Neural cell (in vitro differentiated cells): ENCODE results near the gene PRKCZ. TPM values are rescaled to one million over a fixed set of nuclear protein-coding genes. Genes with fewer than 3 reads are reported as not detected.

ENCODE experiments used
- H2AFZ ChIP-seq: fragments of 200-600, 300-800 bp; sonication (generic), shearing (Covaris generic); 2 replicates; pipeline ENCODE4 v1.6.0; 2014; ENCODE audit warnings: low read depth, mild to moderate bottlenecking, antibody characterized with exemption, low read length, moderate library complexity
- H3F3A ChIP-seq: fragments of 200-600 bp; shearing (Covaris generic); 2 replicates; pipeline ENCODE4 v1.6.1; 2016; ENCODE audit warnings: mild to moderate bottlenecking, moderate library complexity, mixed read lengths, antibody characterized with exemption, low read length; ENCODE audit not compliant: insufficient read depth, poor library complexity, severe bottlenecking
- H3K27ac ChIP-seq: fragments of 200-600, 300-800 bp; sonication (generic), shearing (Covaris generic); 2 replicates; pipeline ENCODE4 v1.5.1; 2014; ENCODE audit warnings: mild to moderate bottlenecking, low read length, moderate library complexity
- H3K27me3 ChIP-seq: fragments of 300-800, 200-600 bp; sonication (generic), shearing (Covaris generic); 2 replicates; pipeline ENCODE4 v1.6.0; 2014; ENCODE audit warnings: mild to moderate bottlenecking, low read depth, low read length, moderate library complexity; ENCODE audit not compliant: insufficient read depth
- H3K36me3 ChIP-seq: fragments of 300-800, 200-600 bp; sonication (generic), shearing (Covaris generic); 2 replicates; pipeline ENCODE4 v1.5.1; 2014; ENCODE audit warnings: mild to moderate bottlenecking, antibody characterized with exemption, low read length, moderate library complexity; ENCODE audit not compliant: insufficient read depth
- H3K4me2 ChIP-seq: fragments of 300-800, 200-600 bp; sonication (generic), shearing (Covaris generic); 2 replicates; pipeline ENCODE4 v1.6.0; 2014; ENCODE audit warnings: mild to moderate bottlenecking, low read length
- H3K4me3 ChIP-seq: fragments of 300-800, 200-600 bp; sonication (generic), shearing (Covaris generic); 2 replicates; pipeline ENCODE4 v1.5.1; 2014; ENCODE audit warnings: mild to moderate bottlenecking, low read length, moderate library complexity
- H3K79me2 ChIP-seq: fragments of 200-600 bp; shearing (Covaris generic); replicated peaks from 2 replicates; pipeline ENCODE4 v1.6.0; 2014; ENCODE audit warnings: mild to moderate bottlenecking, low read length, moderate library complexity; ENCODE audit not compliant: insufficient read depth
- H3K9ac ChIP-seq: fragments of 300-800, 200-600 bp; sonication (generic), shearing (Covaris generic); 2 replicates; pipeline ENCODE4 v1.6.1; 2016; ENCODE audit warnings: mild to moderate bottlenecking, low read length, mixed read lengths
- H3K9me2 ChIP-seq: fragments of 200-600 bp; shearing (Covaris generic); 2 replicates; pipeline ENCODE4 v1.6.1; 2016; ENCODE audit warnings: mild to moderate bottlenecking, low read length, mixed read lengths; ENCODE audit not compliant: insufficient read depth
- H3K9me3 ChIP-seq: fragments of 200-600, 300-800 bp; sonication (generic), shearing (Covaris generic); 2 replicates; pipeline ENCODE4 v1.6.1; 2016; ENCODE audit warnings: mild to moderate bottlenecking, mixed run types, low read length, moderate library complexity, mixed read lengths
- H4K20me1 ChIP-seq: fragments of 200-600 bp; shearing (Covaris generic); 2 replicates; pipeline ENCODE4 v1.6.1; 2016; ENCODE audit warnings: mild to moderate bottlenecking, mixed run types; ENCODE audit not compliant: insufficient read depth
- CTCF ChIP-seq: fragments of 450-650 bp; IDR thresholded peaks from 2 replicates; pipeline ENCODE4 v1.5.1; 2014; ENCODE audit warnings: antibody characterized with exemption, mild to moderate bottlenecking, moderate library complexity; ENCODE audit not compliant: poor library complexity, severe bottlenecking
- EP300 ChIP-seq: fragments of 450-650 bp; conservative IDR thresholded peaks from 2 replicates; pipeline ENCODE4 v1.6.1; 2014; ENCODE audit warnings: antibody characterized with exemption, mild to moderate bottlenecking, moderate library complexity; ENCODE audit not compliant: poor library complexity, severe bottlenecking
- EZH2 ChIP-seq: fragments of 200-600, 300-800 bp; shearing (Covaris generic), sonication (generic); IDR thresholded peaks from 2 replicates; pipeline ENCODE4 v1.6.1; 2014; ENCODE audit warnings: antibody characterized with exemption, low read length, borderline replicate concordance, mild to moderate bottlenecking; ENCODE audit not compliant: insufficient read depth, poor library complexity, severe bottlenecking
- MXI1 ChIP-seq: fragments of 450-650 bp; conservative IDR thresholded peaks from 2 replicates; pipeline ENCODE4 v1.6.1; 2014; ENCODE audit warnings: antibody characterized with exemption, mild to moderate bottlenecking; ENCODE audit not compliant: poor library complexity, severe bottlenecking
- POLR2AphosphoS5 ChIP-seq: IDR thresholded peaks from 2 replicates; pipeline ENCODE4 v1.6.1; 2012
- RAD21 ChIP-seq: fragments of 450-650 bp; conservative IDR thresholded peaks from 2 replicates; pipeline ENCODE4 v1.6.1; 2014; ENCODE audit warnings: antibody characterized with exemption, mild to moderate bottlenecking, moderate library complexity
- REST ChIP-seq: IDR thresholded peaks from 2 replicates; pipeline ENCODE4 v1.6.1; 2012; ENCODE audit warnings: borderline replicate concordance
- SMC3 ChIP-seq: fragments of 450-650 bp; conservative IDR thresholded peaks from 2 replicates; pipeline ENCODE4 v1.6.1; 2014; ENCODE audit warnings: antibody characterized with exemption, mild to moderate bottlenecking, moderate library complexity; ENCODE audit not compliant: poor library complexity
- TAF1 ChIP-seq: IDR thresholded peaks from 2 replicates; pipeline ENCODE4 v1.6.1; 2012; ENCODE audit warnings: low read depth
- polyA plus RNA-seq: library from polyadenylated mRNA; depleted of rRNA; stranded (reverse); fragments of >200 nt; gene quantifications from 2 replicates; pipeline ENCODE4 v1.2.3, GENCODE V29; 2014

Gene PRKCZ
- polyA plus RNA-seq, 1 donor from 2014 or later: 54.9 TPM

- no peaks in the 10 kb centered on the region for H3F3A ChIP-seq
- no peak overlapping the region for H3K27ac ChIP-seq
- H3K79me2 ChIP-seq: peaks cover 33% of the 10 kb centered on the region
- H3K36me3 ChIP-seq: peaks cover 2% of the 10 kb centered on the region
- peak overlapping the region; percentile 81 for H3K9ac ChIP-seq
- H4K20me1 ChIP-seq: no peaks in the 10 kb centered on the region
- peak overlapping the region; percentile 78 for H3K4me3 ChIP-seq
- H3K9me2 ChIP-seq: no peaks in the 10 kb centered on the region
- H3K27me3 ChIP-seq: no peaks in the 10 kb centered on the region
- no peak for TF ChIP-seq RAD21
- no peak for TF ChIP-seq MXI1
- TF ChIP-seq CTCF: no peak
- TF ChIP-seq EZH2: no peak
- no peak for TF ChIP-seq TAF1
- TF ChIP-seq REST: no peak
- no peak for TF ChIP-seq POLR2AphosphoS5
- TF ChIP-seq EP300: no peak
- no peak for TF ChIP-seq SMC3
- H2AFZ ChIP-seq: no peak overlapping the region
- H3K4me2 ChIP-seq: no peak overlapping the region
- H3K9me3 ChIP-seq: peaks cover 5% of the 10 kb centered on the region
These were observed 22.7 kb downstream of the PRKCZ start for GRCh38 chr1:2072891-2073290.

GRCh38 chr1:2073382-2074230, 23.4 kb downstream of the PRKCZ start:
- Histone ChIP-seq H3K9me2 (no peaks in the 10 kb centered on the region), H3F3A (no peaks in the 10 kb centered on the region), H3K9me3 (peaks cover 7% of the 10 kb centered on the region), H3K9ac (peak overlapping the region; percentile 81), H2AFZ (peak overlapping the region; percentile 73), H3K27ac (peak overlapping the region; percentile 74), H4K20me1 (no peaks in the 10 kb centered on the region), H3K36me3 (peaks cover 4% of the 10 kb centered on the region), H3K79me2 (peaks cover 39% of the 10 kb centered on the region), H3K4me3 (peak overlapping the region; percentile 78), H3K27me3 (no peaks in the 10 kb centered on the region), H3K4me2 (peak overlapping the region; percentile 78)
- TF ChIP-seq RAD21 (peak; percentile 17), REST (no peak), TAF1 (no peak), SMC3 (peak; percentile 27), EP300 (no peak), POLR2AphosphoS5 (peak; percentile 69), MXI1 (peak; percentile 47), EZH2 (no peak), CTCF (no peak)
